Neural progenitor cell (in vitro differentiated cells): ENCODE measurements around the gene KRTAP10-5.
"Not testable (repeated sequence)": the region's sequence is repeated elsewhere in the genome, so short reads cannot be mapped to it uniquely, and the experiment has no call there.

Experiments used
- EZH2 ChIP-seq: fragments of 200-600 bp; sonication (generic); IDR thresholded peaks from 2 replicates; pipeline ENCODE4 v1.6.1; 2017; ENCODE audit warnings: antibody characterized with exemption, mild to moderate bottlenecking, moderate library complexity
- TF ChIP-seq, protein P1 (sequence below): fragments of 200-600 bp; sonication (generic); IDR thresholded peaks from 2 replicates; pipeline ENCODE4 v1.5.1; 2017; ENCODE audit warnings: antibody characterized with exemption, mild to moderate bottlenecking

DNA sequence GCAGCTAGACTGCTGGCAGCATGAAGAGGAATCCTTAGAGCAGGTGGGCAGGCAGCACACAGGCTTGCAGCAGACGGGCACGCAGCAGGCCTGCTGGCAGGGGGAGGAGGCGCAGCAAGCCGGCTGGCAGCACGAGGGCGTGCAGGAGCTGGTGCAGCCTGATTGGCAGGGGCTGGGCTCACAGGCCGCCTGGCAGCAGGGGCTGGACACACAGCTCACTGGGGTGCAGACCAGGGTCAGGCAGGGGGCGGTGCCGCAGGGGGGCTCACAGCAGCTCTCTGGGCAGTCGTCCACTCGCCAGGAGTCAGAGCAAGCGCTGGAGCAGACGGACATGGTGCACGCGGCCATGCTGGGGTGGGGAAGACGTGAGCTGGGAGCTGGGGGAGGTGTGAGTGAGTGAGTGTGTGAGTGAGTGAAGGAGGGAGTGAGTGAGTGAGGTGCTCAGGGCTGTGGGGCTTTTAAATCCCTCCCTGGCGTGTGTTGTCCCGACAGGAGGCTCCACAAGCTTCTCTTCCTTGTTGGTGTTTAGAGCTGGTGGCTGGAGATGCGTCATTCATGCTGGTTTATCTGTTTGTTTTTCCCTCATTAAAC is at the start of gene KRTAP10-5:
- not testable (repeated sequence) for TF ChIP-seq EZH2
- TF ChIP-seq, protein P1, sequence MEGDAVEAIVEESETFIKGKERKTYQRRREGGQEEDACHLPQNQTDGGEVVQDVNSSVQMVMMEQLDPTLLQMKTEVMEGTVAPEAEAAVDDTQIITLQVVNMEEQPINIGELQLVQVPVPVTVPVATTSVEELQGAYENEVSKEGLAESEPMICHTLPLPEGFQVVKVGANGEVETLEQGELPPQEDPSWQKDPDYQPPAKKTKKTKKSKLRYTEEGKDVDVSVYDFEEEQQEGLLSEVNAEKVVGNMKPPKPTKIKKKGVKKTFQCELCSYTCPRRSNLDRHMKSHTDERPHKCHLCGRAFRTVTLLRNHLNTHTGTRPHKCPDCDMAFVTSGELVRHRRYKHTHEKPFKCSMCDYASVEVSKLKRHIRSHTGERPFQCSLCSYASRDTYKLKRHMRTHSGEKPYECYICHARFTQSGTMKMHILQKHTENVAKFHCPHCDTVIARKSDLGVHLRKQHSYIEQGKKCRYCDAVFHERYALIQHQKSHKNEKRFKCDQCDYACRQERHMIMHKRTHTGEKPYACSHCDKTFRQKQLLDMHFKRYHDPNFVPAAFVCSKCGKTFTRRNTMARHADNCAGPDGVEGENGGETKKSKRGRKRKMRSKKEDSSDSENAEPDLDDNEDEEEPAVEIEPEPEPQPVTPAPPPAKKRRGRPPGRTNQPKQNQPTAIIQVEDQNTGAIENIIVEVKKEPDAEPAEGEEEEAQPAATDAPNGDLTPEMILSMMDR = not testable (repeated sequence)
